Stimulated activated CD4-positive, alpha-beta T cell treated with anti-CD3 and anti-CD28 coated beads, TNF-alpha, amount 100 ng/mL, for 1 hour (primary cell): ENCODE measurements around the gene TNFAIP8L3.
"Not testable (repeated sequence)": the region's sequence is repeated elsewhere in the genome, so short reads cannot be mapped to it uniquely, and the experiment has no call there.

Experiments
- DNase-seq, 3 donors: peaks; one replicate each; pipeline ENCODE4 v3.0.0-alpha.2; 2020; ENCODE audit warnings: low read depth in 3 of 3, low spot score in 1 of 3

TNFAIP8L3 gene

DNA sequence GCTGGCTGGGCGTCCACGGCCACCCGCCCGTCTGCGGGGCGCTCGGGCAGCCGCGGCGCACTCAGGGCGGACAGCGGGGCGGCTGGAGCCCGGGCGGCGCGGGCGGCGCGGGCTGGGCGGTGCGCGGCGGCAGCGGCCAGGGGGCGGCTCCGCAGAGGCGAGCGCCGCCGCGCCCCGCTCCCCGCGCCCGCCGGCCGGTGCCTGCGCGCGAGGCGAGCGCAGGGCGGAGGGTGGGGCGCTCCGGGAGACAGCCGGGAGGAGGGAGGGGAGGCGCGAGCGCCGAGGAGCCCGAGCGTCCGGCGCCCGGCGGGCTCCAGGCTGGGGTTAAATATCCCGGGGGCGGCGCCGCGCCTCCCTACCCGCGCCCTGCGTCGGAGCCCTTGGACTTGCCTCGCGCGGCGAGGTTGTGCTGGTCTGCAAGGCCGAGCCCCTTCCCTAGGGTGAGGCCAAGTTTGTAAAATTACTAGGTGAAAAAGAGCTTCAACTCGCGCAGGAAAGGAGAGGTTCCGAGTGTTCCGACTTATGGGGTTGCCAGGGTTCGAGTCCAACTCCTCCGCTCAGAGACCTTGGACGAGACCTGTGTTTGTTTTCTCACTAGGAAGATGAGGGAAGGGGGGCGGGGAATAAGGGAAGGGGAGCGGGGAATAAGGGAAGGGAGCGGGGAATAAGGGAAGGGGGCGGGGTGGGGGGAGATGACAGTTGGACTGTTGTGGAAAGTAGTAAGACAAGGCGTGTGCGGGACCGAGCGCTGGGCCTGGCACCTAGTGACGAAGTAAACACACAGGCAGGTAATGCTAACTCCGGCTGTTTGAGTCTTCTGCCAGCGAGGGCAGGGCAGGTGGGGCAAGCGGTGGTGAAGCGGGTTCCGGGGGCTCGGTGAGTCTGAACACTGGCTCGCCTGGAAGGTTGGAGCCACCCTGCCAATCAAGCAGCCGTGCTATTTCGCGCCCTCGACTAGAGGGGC, at the start of gene TNFAIP8L3:
Gene TNFAIP8L3, minus strand, starts transcription at position 301 of the 964 bp plus-strand sequence. CDS start 311 bp downstream, outside the sequence.
- no peak for DNase-seq

DNA sequence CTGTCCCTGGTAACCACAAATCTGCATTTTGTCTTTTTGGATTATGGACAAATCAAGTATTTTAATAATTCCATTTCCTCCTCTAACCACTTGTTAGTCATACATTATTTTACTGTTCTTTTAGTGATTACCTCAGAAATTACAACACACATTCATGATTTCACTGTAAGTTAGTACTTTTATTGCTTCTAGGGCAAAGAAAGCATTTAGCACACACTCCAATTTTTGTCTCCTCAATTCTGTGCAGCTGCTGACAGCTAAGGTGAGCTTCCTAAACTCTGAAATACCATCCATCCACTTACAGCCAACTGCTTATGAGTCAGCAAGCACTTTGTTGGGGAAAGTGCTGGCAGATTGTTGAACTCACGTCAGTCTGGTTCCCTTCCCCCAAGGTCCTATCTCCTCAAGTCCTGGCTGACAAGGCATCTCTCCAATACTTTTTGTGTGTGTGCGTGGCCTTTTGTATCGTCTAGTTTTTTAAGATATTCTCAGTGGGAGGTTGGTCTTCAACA, 49.4 kb upstream of the TNFAIP8L3 start:
- DNase-seq: no peak

DNA sequence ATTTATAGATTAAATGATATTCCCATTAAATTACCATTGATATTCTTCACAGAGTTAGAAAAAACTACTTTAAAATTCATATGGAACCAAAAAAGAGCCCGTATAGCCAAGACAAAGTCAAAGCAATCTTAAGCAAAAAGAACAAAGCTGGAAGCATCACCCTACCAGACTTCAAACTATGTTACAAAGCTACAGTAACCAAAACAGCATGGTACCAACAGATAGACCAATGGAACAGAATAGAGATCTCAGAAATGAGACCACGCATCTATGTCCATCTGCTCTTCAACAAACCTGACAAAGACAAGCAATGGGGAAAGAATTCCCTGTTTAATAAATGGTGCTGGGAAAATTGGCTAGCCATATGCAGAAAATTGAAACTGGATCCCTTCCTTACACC, 45.6 kb upstream of the TNFAIP8L3 start:
- not testable (repeated sequence) for DNase-seq

DNA sequence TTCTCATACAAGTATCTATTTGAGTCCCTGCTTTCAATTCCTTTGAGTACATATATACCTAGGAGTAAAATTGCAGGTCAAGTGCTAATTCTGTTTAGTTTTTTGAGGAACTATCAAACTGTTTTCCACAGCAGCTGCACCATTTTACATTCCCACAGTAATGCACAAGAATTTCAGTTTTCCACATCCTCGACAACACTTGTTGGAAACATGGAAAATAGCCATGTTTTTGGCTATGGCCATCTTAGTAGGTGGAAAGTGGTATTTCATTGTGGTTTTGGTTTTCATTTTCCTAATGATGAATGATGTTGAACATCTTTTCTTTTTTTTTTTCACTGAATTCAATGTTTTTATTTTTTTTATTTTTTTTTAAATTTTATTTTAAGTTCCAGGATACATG, 44.4 kb upstream of the TNFAIP8L3 start:
- no peak for DNase-seq

DNA sequence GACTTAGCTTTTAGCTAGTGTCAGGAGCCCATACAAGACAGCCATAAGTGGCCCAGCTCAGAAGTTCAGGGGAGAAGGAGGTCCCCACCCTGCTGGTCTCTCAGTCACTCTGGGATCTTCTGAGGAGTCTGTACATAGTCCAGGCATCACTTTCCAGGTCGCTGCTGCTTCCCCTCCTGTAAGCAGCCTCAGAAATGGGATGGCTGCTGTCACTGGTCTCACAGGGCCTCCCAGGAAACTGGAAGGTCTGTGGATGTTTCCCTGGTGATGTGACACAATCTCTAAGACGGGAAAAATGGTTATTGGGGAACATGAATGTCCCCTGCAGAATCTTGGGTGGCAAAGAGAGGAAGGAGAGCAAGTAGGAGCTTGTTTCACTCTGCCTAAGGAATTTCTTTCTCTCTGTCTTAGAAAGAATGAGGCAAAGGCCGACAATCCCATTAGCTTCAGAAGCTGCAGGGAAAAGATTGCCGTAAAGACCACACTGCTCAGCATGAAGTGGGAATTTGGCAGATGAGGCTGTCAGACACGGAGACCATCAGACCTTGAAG, 43.2 kb upstream of the TNFAIP8L3 start:
- no peak for DNase-seq

DNA sequence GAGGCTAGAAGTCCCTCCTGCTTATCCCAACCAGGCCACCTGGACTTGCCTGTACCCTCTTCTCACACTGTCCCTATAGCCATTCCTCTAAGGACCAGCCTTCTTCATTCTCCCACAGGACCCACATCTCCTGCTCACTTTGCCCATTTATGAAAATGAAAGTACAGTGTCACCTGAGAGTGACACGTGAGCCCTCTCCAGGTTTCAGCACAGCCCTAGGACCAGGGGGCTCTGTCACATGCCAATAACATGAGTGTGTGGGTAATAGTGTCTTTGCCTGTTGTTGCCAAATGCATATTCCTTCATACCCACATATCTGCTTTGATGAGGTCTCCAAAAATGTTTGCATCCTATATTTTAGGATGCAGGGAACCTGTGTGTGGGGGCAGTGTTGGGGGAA, 42.3 kb upstream of the TNFAIP8L3 start:
- no peak for DNase-seq

DNA sequence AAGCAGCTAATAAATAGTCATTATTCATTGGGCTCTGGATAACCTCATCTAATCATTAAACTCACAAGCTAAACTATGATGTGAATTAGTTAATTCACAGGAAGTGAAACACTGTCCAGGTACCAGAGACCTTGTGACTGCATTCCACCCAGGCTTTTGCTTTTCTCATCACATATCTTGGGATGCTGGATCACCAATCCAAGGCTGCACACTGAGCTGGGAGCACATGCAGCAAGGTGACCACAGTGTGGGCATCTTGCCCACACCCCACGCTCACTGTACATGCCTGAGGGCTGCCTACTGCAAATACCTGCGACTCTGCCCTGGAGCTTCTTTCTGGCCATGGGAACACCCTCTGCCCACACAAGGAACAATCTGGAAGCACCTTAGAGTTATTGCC, 40.6 kb upstream of the TNFAIP8L3 start:
- no peak for DNase-seq

DNA sequence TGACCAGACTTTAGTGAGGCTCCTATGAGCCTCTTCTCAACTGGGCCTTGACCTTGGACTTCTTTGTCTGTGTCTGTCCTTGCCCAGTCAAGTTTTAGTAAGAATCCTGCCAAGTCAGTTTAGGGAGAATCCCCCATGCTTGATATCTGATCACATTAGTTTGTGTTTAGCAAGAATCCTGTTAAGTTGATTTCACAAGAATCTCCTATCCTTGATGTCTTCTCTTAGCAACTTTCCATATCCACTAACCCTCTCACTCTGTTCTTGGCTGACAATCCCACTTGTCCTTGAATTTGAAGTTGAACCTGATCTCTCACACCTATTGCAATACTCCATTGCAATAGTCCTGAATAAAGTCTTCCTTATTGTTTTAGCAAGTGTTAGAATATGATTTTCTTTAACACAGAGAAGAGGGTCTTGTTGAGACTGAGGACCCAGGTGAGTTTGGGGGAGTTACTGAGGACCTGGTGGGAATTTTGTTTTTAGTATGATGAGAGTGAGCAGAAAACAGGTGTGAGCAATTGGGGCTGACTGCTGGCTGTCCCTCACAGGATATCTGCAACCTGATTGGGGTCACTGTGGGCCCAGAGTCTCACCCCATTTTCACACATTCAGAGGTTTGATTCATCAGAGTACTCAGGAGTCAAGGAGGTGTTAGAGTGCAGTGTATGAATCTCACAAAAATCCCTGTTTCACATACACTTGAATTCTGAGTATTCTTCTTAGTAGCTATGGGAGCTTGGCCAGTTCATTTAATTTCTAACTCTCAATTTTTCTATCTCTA, 39.9 kb upstream of the TNFAIP8L3 start:
- DNase-seq: no peak

DNA sequence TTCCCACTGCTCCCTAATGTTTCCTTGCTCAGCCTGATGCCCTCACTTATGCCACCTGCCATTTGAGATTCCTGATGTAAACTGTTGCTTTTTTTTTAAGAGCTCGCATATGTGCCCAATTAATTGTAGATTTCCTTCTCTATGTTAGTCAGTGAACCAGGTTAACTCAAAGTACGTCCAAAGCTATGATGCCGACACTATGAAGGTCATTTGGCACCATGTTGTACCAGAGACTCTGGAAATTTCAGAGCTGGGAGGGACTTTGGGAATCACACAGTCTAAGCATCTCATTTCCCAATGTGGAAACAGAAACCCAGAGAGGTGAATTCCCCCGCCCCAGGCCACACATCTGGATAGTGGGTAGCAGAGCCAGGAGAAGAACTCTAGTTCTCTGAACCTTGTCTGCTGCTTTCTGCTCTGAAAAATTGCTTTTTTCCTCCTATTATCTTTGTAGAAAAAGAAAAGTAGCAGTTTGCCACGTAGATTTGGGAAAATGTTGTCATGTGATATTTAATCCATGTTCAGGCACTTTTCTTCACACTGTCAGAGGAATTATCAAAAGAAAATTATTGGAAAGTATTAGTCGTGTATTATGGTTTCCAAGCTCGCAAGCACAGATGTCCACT, 38.5 kb upstream of the TNFAIP8L3 start:
- DNase-seq: no peak

DNA sequence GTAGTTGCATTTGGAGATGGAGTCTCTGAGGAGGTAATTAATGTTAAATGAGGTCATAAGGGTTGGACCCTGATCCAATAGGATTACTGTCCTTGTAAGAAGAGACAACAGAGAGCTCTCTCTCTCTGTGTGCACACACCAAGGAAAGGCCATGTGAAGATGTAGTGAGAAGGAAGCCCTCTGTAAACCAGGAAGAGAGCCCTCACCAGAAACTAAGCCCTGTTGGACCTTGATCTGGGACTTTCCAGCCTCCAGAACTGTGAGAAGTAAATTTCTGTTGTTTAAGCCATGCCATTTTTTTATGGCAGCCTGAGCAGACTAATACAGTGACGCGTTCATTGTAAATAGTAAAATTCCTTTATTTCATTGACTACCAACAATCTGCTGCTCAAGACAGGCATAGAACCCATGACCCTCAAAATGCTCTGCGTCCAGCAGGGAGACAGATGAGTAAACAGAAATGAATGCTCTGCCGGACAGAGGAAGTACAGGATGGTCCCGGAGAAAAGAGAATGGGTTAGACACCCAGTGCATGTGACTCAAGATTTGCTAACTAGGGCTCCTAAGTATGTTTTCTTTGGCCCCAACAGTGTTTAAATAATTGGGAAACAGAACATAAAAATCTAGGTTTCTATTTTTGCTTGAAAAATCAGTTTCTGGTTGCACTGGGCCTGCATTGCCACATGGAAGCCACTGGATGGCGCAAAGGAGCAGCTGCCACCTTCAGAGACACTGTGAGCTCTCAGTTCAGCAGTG, 37.9 kb upstream of the TNFAIP8L3 start:
- DNase-seq: no peak

DNA sequence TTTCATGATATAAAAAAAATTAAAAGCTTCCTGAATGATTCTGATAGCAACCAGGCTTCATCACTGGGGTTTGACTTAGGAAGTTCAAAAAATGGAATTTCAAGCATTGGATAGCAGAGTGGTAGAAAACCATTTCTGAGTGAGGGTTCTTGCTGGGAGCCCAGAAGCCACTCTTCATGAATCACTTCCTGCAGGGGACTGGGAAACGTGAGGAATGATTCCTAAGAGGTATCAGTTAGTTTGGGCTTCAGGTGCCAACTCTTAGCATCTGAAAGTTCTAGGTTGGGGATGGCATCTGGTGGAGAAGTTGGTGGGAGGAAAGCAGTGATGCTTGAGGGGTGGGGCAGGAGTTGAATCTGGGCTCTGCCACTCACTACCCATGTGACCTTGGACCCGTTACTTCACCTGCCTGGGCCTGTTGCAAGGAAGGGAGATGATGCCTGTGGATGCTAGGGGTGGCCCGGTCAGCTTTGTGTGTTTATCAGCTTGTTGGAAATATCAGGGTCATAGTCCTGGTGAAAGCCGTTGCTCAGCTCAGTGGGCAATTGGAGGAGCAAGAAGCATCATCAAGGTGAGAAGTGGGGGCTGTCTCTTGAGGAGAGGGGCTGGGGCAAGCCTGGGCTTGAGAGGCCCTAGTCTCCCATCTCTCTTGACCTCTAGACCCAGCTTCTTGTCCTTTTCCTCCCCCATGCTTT, 37.0 kb upstream of the TNFAIP8L3 start:
- no peak for DNase-seq

DNA sequence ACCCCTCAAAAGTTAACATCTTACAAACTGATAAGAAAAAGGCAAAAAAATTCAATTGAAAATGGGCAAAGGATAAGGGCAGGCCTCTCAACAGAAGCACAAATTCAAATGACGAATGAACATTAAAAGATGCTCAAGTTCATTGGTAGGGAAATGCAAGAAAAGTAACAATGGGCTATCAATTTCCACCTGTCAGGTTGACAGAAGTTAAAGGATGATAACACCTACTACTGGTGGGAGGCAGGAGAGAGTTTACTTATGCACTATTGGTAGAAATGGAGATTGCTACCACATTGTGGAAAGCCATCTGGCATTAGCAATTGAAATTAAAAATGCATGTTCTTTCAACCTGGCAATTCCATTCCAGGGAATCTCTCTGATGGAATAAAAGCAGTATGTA, 35.6 kb upstream of the TNFAIP8L3 start:
- DNase-seq: no peak

DNA sequence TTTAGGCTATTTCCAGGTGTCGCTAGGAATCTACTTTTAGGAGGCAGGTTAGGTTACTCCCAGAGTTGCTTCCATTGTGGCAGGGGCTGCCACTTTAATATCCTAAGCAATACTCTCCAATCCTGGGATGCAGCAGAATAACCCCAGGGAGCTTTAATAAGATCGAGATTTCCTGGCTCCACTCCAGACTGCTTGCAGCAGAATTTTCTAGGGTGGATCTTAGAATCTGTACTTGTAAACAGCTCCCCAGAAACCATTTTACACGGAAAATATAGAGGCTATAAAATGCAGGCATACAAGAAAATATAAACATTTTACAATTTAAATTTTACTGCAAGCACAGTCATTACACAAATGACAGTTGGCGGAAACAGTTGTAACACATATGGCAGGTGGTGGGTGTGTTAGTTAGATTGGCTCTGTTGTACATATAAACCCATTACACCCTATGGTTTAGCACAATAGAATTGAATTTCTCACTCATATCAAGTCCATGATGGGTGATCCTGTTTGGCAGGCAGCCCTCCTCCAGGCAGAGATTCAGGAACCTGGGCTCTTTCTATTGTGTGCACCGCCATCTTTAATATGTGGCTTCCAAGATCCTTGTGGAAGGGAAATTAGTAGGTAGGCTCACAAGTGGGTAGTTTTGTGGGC, 35.0 kb upstream of the TNFAIP8L3 start:
- DNase-seq: no peak

DNA sequence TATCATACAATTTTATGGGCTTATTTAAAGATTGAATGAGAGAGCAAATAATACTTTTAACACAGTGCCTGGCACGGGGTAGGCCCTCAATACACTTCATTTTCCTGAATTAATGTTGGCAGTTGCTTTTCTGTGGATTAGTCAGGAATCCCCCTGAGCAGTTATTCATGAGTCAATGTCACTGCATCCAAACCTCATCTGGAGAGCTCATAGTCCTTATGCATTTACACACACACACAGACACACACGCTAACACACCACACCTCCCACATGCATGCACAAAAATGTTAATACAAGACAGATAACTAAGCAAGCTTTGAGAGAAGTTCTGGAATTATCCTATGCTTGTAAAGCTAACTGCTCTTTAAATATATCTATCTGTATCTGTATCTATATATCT, 34.0 kb upstream of the TNFAIP8L3 start:
- DNase-seq: no peak

DNA sequence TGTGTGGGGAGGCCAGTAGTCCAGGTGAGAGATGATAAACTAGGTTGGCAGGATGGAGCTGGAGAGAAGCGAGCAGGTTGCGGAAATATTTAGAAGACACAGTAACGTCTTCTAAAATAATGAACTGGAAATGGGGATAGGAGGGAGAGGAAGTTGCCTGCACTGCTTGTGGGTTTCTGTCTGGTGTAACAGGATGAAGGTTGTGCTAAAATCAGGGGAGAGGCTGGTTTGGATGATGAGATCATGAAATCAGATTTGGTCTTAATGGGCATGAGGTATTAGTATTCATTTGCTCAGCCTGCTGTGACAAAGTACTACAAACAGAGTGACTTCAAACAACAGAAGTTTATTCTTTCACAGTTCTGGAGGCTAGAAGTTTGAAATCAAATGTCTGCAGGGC, 32.1 kb upstream of the TNFAIP8L3 start:
- DNase-seq: no peak

DNA sequence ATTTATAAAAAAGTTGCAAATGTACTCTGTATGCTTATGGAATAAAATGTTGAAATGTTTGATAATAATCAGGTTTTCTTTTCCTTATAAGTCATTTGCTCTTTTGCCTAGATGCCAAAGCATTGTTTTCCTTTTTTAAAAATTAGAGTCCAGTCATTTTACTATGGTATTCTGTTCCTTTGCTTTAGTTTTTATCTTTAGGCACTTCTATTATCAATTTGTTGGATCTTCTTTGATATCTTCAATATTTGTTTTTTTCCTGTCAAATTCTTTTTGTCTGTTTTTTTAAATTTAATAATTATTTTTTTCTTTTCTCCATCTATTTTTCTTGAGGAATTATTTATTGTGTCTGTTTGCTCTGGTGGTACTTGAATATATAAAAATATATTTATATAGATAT, 28.3 kb upstream of the TNFAIP8L3 start:
- not testable (repeated sequence) for DNase-seq

DNA sequence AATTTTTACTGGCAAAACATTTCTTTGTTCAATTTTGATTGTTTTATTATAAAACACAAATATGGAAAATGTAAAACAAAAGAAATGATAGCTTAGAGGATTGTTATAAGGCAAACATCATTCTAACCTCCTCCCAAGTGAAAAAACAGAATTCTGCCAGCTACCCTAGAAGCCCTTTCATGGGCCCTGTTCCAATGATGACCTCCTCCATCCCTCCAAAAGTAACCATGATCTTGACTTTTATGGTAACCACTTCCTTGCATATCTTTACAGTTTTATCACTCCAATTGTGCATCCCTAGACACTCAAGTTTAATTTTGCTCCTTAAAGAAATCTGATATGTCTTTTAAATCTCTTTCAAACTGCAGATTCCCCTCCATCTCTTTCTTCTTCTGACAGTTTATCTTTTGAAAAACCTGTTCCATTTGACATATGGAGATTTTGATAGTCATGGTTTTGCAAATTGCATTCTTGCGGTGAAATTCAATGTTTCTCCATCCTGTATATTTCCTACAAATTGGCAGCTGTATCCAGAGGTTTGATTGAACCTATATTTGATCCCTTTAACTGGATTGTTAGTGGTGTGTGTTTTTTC, 27.0 kb upstream of the TNFAIP8L3 start:
- no peak for DNase-seq

DNA sequence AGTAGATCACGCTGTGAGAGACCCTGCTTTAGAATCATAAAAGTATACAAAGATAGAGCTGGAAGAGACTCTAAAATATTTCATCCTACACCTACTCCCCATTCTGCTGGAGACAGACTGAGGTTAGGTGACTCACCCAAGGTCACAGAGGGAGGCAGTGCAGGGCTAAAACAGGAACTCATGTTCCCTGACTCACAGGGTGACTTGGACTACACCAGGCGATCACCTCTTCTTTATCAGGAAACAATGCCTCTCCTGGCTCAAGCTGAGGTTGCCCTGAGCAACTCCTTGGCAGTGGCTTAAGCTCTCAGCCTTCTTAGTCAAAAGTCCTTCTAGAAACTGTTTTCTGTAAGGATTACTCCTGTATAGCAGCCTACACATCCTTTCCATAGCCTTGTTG, 26.4 kb upstream of the TNFAIP8L3 start:
- no peak for DNase-seq

DNA sequence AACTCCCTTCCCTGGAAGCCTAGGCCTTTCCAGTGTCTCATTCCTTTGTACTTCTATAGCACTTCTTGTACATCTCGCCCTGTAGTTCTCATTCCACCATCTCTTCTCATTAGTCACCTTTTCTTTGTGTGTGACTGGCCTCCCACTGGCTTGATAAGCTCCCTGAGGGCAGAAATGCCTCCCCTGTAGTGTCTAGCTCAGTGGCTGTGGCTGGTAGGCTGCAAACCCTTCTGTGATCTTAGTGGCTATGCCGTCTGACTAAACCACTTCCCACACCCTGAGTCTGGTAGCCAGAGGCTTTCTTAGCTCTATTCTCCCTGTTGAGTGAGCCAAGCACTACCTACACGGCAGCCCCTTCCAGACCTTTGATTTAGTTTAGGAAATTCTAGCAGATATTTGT, 24.4 kb upstream of the TNFAIP8L3 start:
- no peak for DNase-seq
